Measurements from ENCODE around the gene TNFRSF14. TPM values are rescaled to one million over a fixed set of nuclear protein-coding genes. Genes with fewer than 3 reads are reported as not detected.

Gene TNFRSF14
- total RNA-seq, 3 donors from 2014 or later, result 55.8 to 75.8 (median 67.8) TPM

DNA sequence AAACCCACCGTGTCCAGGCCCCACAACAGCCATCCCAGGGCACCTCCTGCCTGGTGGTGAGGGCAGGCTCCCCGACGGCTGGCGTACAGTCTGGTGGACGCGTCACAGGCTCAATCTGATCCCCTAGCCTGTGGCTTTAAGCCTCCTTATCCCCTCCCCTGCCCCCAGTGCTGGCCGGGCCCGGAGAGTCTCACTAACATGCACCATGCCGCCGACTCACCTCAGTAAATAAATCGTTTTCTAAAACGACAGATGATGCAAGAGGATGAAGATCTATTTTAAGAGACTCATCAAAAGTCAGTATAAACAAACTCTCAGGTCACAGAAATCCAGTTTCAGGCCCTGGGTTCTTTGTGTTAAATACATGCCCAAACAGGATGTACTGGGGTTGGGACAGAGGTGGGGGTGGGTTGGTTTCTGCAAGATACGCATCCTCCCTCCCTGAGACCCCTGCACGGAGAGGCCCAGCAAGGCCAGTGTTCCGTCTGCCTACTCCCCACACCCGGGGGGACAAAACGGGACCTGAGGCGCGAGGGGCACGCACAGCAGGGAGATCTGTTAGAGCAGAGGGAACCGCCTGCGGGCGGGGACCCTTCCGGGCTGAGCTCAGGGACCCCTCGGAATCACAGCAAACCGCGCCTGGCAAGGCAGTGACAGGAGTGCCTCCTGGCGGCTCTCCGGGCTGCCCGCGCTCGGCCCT lies 32.8 kb upstream of the TNFRSF14 start:
- no peak for TF ChIP-seq POLR2A (IDR thresholded peaks at IDR 0.05)
- TF ChIP-seq POLR2AphosphoS5 (IDR thresholded peaks at IDR 0.05), result no peak
- TF ChIP-seq, protein P1, sequence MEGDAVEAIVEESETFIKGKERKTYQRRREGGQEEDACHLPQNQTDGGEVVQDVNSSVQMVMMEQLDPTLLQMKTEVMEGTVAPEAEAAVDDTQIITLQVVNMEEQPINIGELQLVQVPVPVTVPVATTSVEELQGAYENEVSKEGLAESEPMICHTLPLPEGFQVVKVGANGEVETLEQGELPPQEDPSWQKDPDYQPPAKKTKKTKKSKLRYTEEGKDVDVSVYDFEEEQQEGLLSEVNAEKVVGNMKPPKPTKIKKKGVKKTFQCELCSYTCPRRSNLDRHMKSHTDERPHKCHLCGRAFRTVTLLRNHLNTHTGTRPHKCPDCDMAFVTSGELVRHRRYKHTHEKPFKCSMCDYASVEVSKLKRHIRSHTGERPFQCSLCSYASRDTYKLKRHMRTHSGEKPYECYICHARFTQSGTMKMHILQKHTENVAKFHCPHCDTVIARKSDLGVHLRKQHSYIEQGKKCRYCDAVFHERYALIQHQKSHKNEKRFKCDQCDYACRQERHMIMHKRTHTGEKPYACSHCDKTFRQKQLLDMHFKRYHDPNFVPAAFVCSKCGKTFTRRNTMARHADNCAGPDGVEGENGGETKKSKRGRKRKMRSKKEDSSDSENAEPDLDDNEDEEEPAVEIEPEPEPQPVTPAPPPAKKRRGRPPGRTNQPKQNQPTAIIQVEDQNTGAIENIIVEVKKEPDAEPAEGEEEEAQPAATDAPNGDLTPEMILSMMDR (IDR thresholded peaks at IDR 0.05), result no peak
- no peaks in the 10 kb centered on the region for H3K9me3 ChIP-seq
- H3K36me3 ChIP-seq, result peaks cover 3% of the 10 kb centered on the region
- no peak overlapping the region for H3K27ac ChIP-seq
- DNase-seq (ENCODE audit: low spot score in 2 of 2), result no peak
- peaks cover 18 to 22% of the 10 kb centered on the region in 2 donors for H3K4me1 ChIP-seq
- no peak overlapping the region for H3K4me3 ChIP-seq
- intact Hi-C loops (cut with DNase I; ENCODE audit: low total_unique reads), result no loop called here
- H3K27me3 ChIP-seq, result no peaks in the 10 kb centered on the region

DNA sequence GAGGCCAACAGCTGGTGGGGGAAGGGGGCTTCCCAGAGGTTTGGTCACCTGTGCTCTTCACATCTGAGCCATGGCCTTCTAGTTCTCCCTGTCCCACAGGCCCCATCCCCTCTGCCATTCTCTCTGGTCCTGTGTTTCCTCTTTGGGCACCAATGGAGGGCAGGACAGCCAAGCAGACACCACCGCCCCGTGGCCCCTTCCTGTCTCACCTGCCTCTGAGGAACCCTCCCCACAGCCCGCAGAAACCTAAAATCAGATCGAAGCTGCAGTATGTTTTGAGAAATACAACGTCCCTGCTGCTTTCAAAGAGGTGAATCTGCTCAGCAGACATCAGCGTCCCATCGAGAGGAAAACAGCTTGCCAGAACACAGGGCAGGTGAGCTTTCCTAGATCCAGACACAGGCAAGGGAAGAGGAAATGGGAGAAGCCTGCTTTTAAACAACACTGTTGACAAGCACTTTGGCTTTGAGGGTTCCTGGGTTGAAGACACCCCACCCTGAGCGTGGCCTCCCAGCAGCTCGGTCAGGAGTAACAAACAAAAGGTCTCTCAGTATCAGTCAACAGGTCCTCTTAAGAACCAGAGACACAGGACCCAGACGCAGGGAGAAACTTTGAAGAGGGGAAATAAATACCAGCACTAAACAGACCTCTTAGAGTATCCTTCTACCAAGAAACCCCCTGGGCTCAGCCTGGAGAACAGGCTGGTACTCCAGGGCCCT lies 32.1 kb upstream of the TNFRSF14 start:
- no peak overlapping the region for H3K27ac ChIP-seq
- no peak for TF ChIP-seq POLR2AphosphoS5 (IDR thresholded peaks at IDR 0.05)
- no peak for TF ChIP-seq POLR2A (IDR thresholded peaks at IDR 0.05)
- TF ChIP-seq, protein P1 (IDR thresholded peaks at IDR 0.05), result no peak
- H3K4me3 ChIP-seq, result peak overlapping the region in 1 of 3 donors; percentile 75
- no peak for DNase-seq (ENCODE audit: low spot score in 2 of 2)
- peaks cover 0 to 5% of the 10 kb centered on the region in 2 donors for H3K27me3 ChIP-seq
- H3K4me1 ChIP-seq, result peaks cover 25 to 29% of the 10 kb centered on the region in 2 donors
- intact Hi-C loops (cut with DNase I; ENCODE audit: low total_unique reads), result no loop called here
- H3K9me3 ChIP-seq, result no peaks in the 10 kb centered on the region
- no peaks in the 10 kb centered on the region for H3K36me3 ChIP-seq

DNA sequence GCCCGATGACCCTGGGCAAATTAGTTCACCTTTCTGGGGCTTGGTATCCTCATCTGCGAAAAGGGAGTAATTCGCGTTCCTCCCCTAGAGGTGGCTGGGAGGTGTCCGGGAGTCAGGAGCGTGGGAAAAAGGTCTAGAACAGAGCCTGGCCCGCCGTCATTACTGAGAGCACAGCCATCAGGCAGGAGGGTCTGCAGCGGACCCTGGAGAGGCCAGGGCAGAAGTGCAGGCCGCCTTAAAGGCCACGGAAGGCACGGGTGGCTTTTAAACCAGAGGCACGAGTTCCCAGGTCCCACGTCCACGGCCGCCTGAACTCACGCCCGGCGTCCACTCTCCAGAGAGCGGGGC lies 30.6 kb upstream of the TNFRSF14 start:
- peak overlapping the region; percentile 49 to 93 for H3K27ac ChIP-seq

DNA sequence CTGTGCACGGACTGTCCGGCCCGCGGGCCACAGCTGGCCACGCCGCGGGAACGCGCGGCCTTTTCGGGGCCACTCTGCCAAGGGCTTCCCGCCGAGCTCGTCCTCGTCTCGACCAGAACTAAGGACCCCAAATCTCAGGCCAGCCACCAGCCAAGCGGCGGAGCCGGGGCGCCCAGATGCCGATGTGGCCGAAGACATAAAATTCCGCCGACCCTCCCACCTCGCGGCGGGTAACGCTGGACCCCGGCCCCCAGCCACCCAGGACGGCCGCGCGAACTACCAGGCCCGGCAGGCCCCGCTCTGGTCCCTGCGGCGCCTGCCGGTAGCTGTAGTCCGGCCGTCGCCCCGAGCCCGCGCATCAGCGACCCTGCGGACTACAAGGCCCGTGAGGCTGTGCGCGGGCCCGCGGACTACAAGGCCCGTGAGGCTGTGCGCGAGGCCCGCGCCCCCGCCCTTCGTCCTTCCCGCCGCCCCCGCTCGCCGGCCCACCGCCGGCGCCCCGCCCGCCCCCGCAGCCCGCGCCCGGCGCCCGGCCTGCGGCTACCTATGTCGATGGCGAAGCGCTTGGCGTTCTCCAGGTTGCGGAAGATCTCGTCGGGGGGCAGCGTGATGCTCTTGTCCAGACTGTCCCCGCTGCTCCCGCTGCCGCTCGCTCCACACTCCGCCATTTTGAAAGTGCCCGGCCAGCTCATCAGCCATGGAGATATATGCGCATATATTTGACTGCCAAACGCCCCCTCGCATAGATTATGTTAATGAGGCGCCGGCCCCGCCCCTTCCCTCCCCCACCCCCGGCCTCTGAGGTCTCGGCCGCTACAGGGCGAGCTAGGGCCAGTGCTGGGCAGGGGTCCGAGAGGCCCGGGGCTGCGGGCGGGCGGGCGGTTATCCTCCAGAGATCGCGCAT lies 30.0 kb upstream of the TNFRSF14 start, which contains the start of gene PANK4:
Gene PANK4 (minus strand): TSS at position 677 of the 904 bp plus-strand sequence. CDS start 9 bp downstream, at position 668.
- intact Hi-C loops (cut with DNase I; ENCODE audit: low total_unique reads), result no loop called here

More for the DNA sequence above, 30.6 kb upstream of the TNFRSF14 start:
- Histone ChIP-seq H3K4me3 (peak overlapping the region; percentile 67 to 76 (median 75)), H3K36me3 (no peaks in the 10 kb centered on the region), H3K27me3 (peaks cover 0 to 10% of the 10 kb centered on the region in 2 donors), H3K9me3 (no peaks in the 10 kb centered on the region), H3K4me1 (peaks cover 35 to 39% of the 10 kb centered on the region in 2 donors)
- DNase-seq (ENCODE audit: low spot score in 2 of 2), result no peak
- intact Hi-C loops (cut with DNase I; ENCODE audit: low total_unique reads), result no loop called here
- TF ChIP-seq POLR2A (IDR thresholded peaks at IDR 0.05) (no peak), POLR2AphosphoS5 (IDR thresholded peaks at IDR 0.05) (no peak)

More for the DNA sequence above, 30.0 kb upstream of the TNFRSF14 start, which contains the start of gene PANK4:
- TF ChIP-seq, protein P1 (IDR thresholded peaks at IDR 0.05), result peak in 1 of 3 donors; percentile 18
- peak; percentile 14 to 51 (median 37) for TF ChIP-seq POLR2AphosphoS5 (IDR thresholded peaks at IDR 0.05)
- no peak for TF ChIP-seq POLR2A (IDR thresholded peaks at IDR 0.05)
- DNase-seq (ENCODE audit: low spot score in 2 of 2), result peak; percentile 89 to 91
- H3K36me3 ChIP-seq, result no peaks in the 10 kb centered on the region
- H3K27me3 ChIP-seq, result peaks cover 0 to 16% of the 10 kb centered on the region in 2 donors
- peaks cover 41 to 45% of the 10 kb centered on the region in 2 donors for H3K4me1 ChIP-seq
- H3K27ac ChIP-seq, result peak within 1 kb of the TSS; percentile 49 to 93
- H3K9me3 ChIP-seq, result no peaks in the 10 kb centered on the region
- peak within 1 kb of the TSS; percentile 67 to 76 (median 75) for H3K4me3 ChIP-seq

Data from breast epithelium (tissue), 4 donors.